GM10266 (cell line): Measurements from ENCODE around the gene FSIP1.

ENCODE experiments used
- DNase-seq: peaks from one replicate; pipeline ENCODE4 v3.0.0; 2012; ENCODE audit errors: extremely low spot score
- CTCF ChIP-seq: IDR thresholded peaks from 2 replicates; pipeline ENCODE4 v1.5.1; 2012; ENCODE audit warnings: mild to moderate bottlenecking, low read depth; ENCODE audit not compliant: control insufficient read depth, insufficient read depth; ENCODE audit errors: missing control alignments

FSIP1 gene

GRCh38 chr15:39746714-39747276 lies 35.8 kb downstream of the FSIP1 start:
- DNase-seq: no peak
- no peak for TF ChIP-seq CTCF

- no peak for TF ChIP-seq CTCF
- no peak for DNase-seq
These were observed 36.5 kb downstream of the FSIP1 start for GRCh38 chr15:39746176-39746575.

- no peak for DNase-seq
- no peak for TF ChIP-seq CTCF
These were observed 37.2 kb downstream of the FSIP1 start for GRCh38 chr15:39745415-39745814.

- TF ChIP-seq CTCF: no peak
- DNase-seq: no peak
These were observed 38.1 kb downstream of the FSIP1 start for GRCh38 chr15:39744334-39745103.

- TF ChIP-seq CTCF: no peak
- no peak for DNase-seq
These were observed 39.0 kb downstream of the FSIP1 start for GRCh38 chr15:39743611-39744010.

GRCh38 chr15:39741258-39741657 lies 41.4 kb downstream of the FSIP1 start:
- TF ChIP-seq CTCF: no peak

GRCh38 chr15:39738998-39739397 lies 43.6 kb downstream of the FSIP1 start:
- no peak for DNase-seq
- no peak for TF ChIP-seq CTCF

More at GRCh38 chr15:39741258-39741657, 41.4 kb downstream of the FSIP1 start:
- DNase-seq: no peak
